Testis (tissue), 5 donors: ENCODE measurements around the gene FNIP1. TPM values are rescaled to one million over a fixed set of nuclear protein-coding genes. Genes with fewer than 3 reads are reported as not detected.
"Not testable (repeated sequence)": the region's sequence is repeated elsewhere in the genome, so short reads cannot be mapped to it uniquely, and the experiment has no call there.

Experiments
- DNase-seq: peaks from one replicate; pipeline ENCODE4 v3.0.0-alpha.2; 2019
- H3K27ac ChIP-seq, 2 donors: fragments of 200-600 bp; sonication (generic); one replicate each; pipeline ENCODE4 v1.5.1; 2019
- H3K27me3 ChIP-seq: fragments of 200-600 bp; sonication (generic); one replicate; pipeline ENCODE4 v1.5.1; 2019
- H3K36me3 ChIP-seq: fragments of 200-600 bp; sonication (generic); one replicate; pipeline ENCODE4 v1.5.1; 2017; ENCODE audit warnings: low read depth; ENCODE audit errors: missing control alignments
- H3K4me1 ChIP-seq: fragments of 200-600 bp; sonication (generic); one replicate; pipeline ENCODE4 v1.5.1; 2019
- H3K4me3 ChIP-seq, 2 donors: fragments of 200-600 bp; sonication (generic); one replicate each; pipeline ENCODE4 v1.5.1; 2017 to 2019
- H3K9me3 ChIP-seq: fragments of 200-600 bp; sonication (generic); one replicate; pipeline ENCODE4 v1.5.1; 2017
- POLR2A ChIP-seq: fragments of 450-650 bp; IDR thresholded peaks from one replicate; pipeline ENCODE4 v1.6.1; 2017; ENCODE audit warnings: antibody characterized with exemption, mild to moderate bottlenecking, moderate library complexity
- WGBS, 2 donors: methylation state at CpG; one replicate each; pipeline ENCODE4 v1.1.5; 2018; 5-methylcytosine and 5-hydroxymethylcytosine counted together
- intact Hi-C: fragments of 100-400 bp; cut with DNase I; formaldehyde crosslinking; loops from one replicate; pipeline ENCODE4 v1.15.1; 2023; ENCODE audit warnings: low total_unique reads
- long read RNA-seq, 2 donors: transcript quantifications; one replicate each; lab custom pipeline, GENCODE V29; 2026
- polyA plus RNA-seq: library from polyadenylated mRNA; stranded (reverse); fragments of 350-450 nt; fragmentation: Illumina TruSeq; extraction: RNeasy Lipid Tissue Mini Kit (QIAGEN cat#74804); gene quantifications from one replicate; pipeline ENCODE4 v1.2.3, GENCODE V29; 2014; ENCODE audit warnings: low read depth, low replicate concordance; ENCODE audit not compliant: insufficient read depth
- total RNA-seq, 2 donors: library from RNA; depleted of rRNA; stranded (reverse); fragments of >200 nt; gene quantifications; one replicate each; pipeline ENCODE4 v1.2.3, GENCODE V29; 2016
- TF ChIP-seq, protein P1 (sequence below), 3 experiments: fragments of 450-650 bp in 2 of 3; fragments of 200-600 bp in 1 of 3; sonication (generic) in 1 of 3; IDR thresholded peaks; one replicate each; pipeline ENCODE4 v1.5.1; 2016 to 2019; ENCODE audit warnings: antibody characterized with exemption in 3 of 3, mild to moderate bottlenecking in 2 of 3, moderate library complexity in 1 of 3

The FNIP1 gene
- total RNA-seq: 10 to 100 TPM; 60.1 to 61.3 TPM
- 29.2 TPM for polyA plus RNA-seq
- long read RNA-seq, donor 1, full-length matches to known transcripts: 1 of 1 reads
- long read RNA-seq, donor 1, partial matches to known transcripts: 0 of 1 reads
- long read RNA-seq, donor 1, other reads (novel, unspliced or antisense): 0 of 1 reads
- long read RNA-seq, donor 2: 0 reads

- H3K4me1 ChIP-seq: peaks cover 14% of the 10 kb centered on the region
- H3K9me3 ChIP-seq: no peaks in the 10 kb centered on the region
- H3K27ac ChIP-seq: peak within 1 kb of the TSS; percentile 99 to 100
- DNase-seq: peak; percentile 100
- H3K4me3 ChIP-seq: peak within 1 kb of the TSS; percentile 97 to 99
- TF ChIP-seq, protein P1, sequence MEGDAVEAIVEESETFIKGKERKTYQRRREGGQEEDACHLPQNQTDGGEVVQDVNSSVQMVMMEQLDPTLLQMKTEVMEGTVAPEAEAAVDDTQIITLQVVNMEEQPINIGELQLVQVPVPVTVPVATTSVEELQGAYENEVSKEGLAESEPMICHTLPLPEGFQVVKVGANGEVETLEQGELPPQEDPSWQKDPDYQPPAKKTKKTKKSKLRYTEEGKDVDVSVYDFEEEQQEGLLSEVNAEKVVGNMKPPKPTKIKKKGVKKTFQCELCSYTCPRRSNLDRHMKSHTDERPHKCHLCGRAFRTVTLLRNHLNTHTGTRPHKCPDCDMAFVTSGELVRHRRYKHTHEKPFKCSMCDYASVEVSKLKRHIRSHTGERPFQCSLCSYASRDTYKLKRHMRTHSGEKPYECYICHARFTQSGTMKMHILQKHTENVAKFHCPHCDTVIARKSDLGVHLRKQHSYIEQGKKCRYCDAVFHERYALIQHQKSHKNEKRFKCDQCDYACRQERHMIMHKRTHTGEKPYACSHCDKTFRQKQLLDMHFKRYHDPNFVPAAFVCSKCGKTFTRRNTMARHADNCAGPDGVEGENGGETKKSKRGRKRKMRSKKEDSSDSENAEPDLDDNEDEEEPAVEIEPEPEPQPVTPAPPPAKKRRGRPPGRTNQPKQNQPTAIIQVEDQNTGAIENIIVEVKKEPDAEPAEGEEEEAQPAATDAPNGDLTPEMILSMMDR (IDR thresholded peaks at IDR 0.05): peak in 1 of 3 experiments; percentile 33
- peak; percentile 82 for TF ChIP-seq POLR2A
- 0 to 1% methylated on average over 9 to 75 of the region's 79 CpGs for WGBS, 2 donors
- no peaks in the 10 kb centered on the region for H3K36me3 ChIP-seq
- intact Hi-C loops: loop anchor here (10.0 kb wide), 1 partner anchor 162 kb away; the partner anchor contains the start of gene RAPGEF6
- H3K27me3 ChIP-seq: no peaks in the 10 kb centered on the region
These were observed at the start of gene FNIP1 for GRCh38 chr5:131796793-131797693. FNIP1 (minus strand) TSS chr5:131797017; CDS start chr5:131796921, 96 bp downstream.

DNA sequence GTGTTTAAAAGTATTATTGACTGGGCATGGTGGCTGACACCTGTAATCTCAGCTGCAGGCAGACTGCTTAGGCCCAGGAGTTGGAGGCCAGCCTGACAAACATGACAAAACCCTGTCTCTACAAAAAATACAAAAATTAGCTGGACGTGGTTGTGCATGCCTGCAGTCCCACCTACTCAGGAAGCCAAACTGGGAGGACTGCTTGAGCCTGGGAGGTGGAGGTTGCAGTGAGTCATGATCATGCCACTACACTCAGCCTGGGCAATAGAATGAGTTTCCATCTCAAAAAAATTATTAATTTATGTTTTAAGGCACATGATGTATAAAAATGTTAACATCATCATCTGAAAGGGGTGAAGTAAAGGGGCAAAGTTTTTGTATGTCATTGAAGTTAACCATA is 49.7 kb upstream of the FNIP1 start:
- WGBS, 2 donors: 71 to 100% methylated on average over 1 of the region's 1 CpG
- H3K9me3 ChIP-seq: no peaks in the 10 kb centered on the region
- H3K27ac ChIP-seq: no peak overlapping the region
- no peak for DNase-seq
- no peaks in the 10 kb centered on the region for H3K4me1 ChIP-seq
- TF ChIP-seq POLR2A: no peak
- TF ChIP-seq, protein P1 (IDR thresholded peaks at IDR 0.05): no peak
- intact Hi-C loops: no loop called here
- no peaks in the 10 kb centered on the region for H3K27me3 ChIP-seq
- no peak overlapping the region for H3K4me3 ChIP-seq
- no peaks in the 10 kb centered on the region for H3K36me3 ChIP-seq

- no peak for DNase-seq
- Histone ChIP-seq H3K4me1 (no peaks in the 10 kb centered on the region), H3K9me3 (no peaks in the 10 kb centered on the region), H3K4me3 (no peak overlapping the region), H3K27me3 (no peaks in the 10 kb centered on the region), H3K27ac (no peak overlapping the region), H3K36me3 (no peaks in the 10 kb centered on the region)
- intact Hi-C loops: no loop called here
- no peak for TF ChIP-seq POLR2A
- TF ChIP-seq, protein P1 (IDR thresholded peaks at IDR 0.05): no peak
These were observed 49.0 kb upstream of the FNIP1 start for GRCh38 chr5:131845828-131846227.

DNA sequence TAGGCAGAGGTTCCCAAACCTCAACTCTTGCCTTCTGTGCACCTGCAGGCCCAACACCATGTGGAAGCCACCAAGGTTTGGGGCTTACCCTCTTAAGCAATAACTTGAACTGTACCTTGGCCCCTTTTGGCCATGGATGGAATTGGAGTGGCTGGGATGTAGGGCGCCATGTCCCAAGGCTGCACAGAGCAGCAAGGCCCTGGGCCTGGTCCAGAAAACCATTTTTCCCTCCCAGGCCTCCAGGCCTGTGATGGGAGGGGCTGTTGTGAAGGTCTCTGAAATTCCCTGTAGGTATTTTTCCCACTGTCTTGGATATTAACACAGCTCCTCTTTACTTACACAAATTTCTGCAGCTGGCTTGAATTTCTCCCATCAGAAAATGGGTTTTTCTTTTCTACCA is 46.2 kb upstream of the FNIP1 start:
- H3K4me1 ChIP-seq, H3K27ac ChIP-seq, DNase-seq, H3K27me3 ChIP-seq, H3K4me3 ChIP-seq, intact Hi-C loops, H3K36me3 ChIP-seq, H3K9me3 ChIP-seq: not testable (repeated sequence)
- WGBS, 2 donors: 76 to 100% methylated on average over 1 of the region's 1 CpG

GRCh38 chr5:131832702-131833101 is 35.9 kb upstream of the FNIP1 start:
- 71 to 100% methylated on average over 2 of the region's 2 CpGs for WGBS, 2 donors
- DNase-seq, H3K4me3 ChIP-seq, H3K4me1 ChIP-seq, intact Hi-C loops, H3K36me3 ChIP-seq, H3K27ac ChIP-seq, H3K9me3 ChIP-seq, H3K27me3 ChIP-seq: not testable (repeated sequence)
